PC-3 (cell line): Measurements from ENCODE around the gene ZBTB46. TPM values are rescaled to one million over a fixed set of nuclear protein-coding genes. Genes with fewer than 3 reads are reported as not detected.

Experiments
- ATAC-seq: fragments of 200-7000 bp; cut with Tn5 transposase; 2 replicates; pipeline ENCODE4 v1.9.1; 2020; ENCODE audit warnings: mild to moderate bottlenecking, moderate library complexity
- BruUV-seq: library from RNA; stranded (reverse); fragments of 400-500 nt; replicated peaks from 2 replicates; lab custom pipeline; 2021; lab: Mats Ljungman, UMichigan
- CTCF ChIA-PET: fragments of 300-600 bp; sonication (Branson Sonifier 250); formaldehyde crosslinking; loops from one replicate; lab custom pipeline; 2022; ENCODE audit warnings: antibody characterized with exemption; lab: Charles Lee
- POLR2A ChIA-PET: fragments of 300-600 bp; sonication (Branson Sonifier 250); formaldehyde crosslinking; loops from one replicate; lab custom pipeline; 2022; ENCODE audit warnings: antibody characterized with exemption; ENCODE audit not compliant: unreplicated experiment; lab: Charles Lee
- DNase-seq: peaks from one replicate; pipeline ENCODE4 v3.0.0-alpha.2; 2015
- H2AFZ ChIP-seq: fragments of 300-600 bp; sonication (generic); 2 replicates; pipeline ENCODE4 v1.6.0; 2016; ENCODE audit warnings: antibody characterized with exemption, low read length
- H3F3A ChIP-seq: fragments of 300-600 bp; sonication (generic); one replicate; pipeline ENCODE4 v1.6.0; 2017; ENCODE audit warnings: antibody characterized with exemption, low read length, control low read depth, mild to moderate bottlenecking; ENCODE audit not compliant: unreplicated experiment
- H3K27ac ChIP-seq: fragments of 300-600 bp; sonication (generic); 2 replicates; pipeline ENCODE4 v1.5.1; 2016; ENCODE audit warnings: mild to moderate bottlenecking, low read length
- H3K27me3 ChIP-seq: fragments of 300-600 bp; sonication (generic); 2 replicates; pipeline ENCODE4 v1.6.1; 2016; ENCODE audit warnings: low read length, mixed read lengths
- H3K36me3 ChIP-seq: fragments of 300-600 bp; sonication (generic); 2 replicates; pipeline ENCODE4 v1.6.1; 2016; ENCODE audit warnings: low read depth, mixed run types, low read length, mixed read lengths
- H3K4me1 ChIP-seq: fragments of 300-600 bp; sonication (generic); 2 replicates; pipeline ENCODE4 v1.5.1; 2016; ENCODE audit warnings: low read length; ENCODE audit not compliant: insufficient read depth
- H3K4me2 ChIP-seq: fragments of 300-600 bp; sonication (generic); 2 replicates; pipeline ENCODE4 v1.6.0; 2016; ENCODE audit warnings: low read length
- H3K4me3 ChIP-seq: fragments of 300-600 bp; sonication (generic); 2 replicates; pipeline ENCODE4 v1.5.1; 2016; ENCODE audit warnings: mild to moderate bottlenecking, low read length, mixed read lengths
- H3K79me2 ChIP-seq: fragments of 300-600 bp; sonication (generic); 2 replicates; pipeline ENCODE4 v1.6.1; 2017; ENCODE audit warnings: low read length, mixed read lengths
- H3K9ac ChIP-seq: fragments of 300-600 bp; sonication (generic); 2 replicates; pipeline ENCODE4 v1.6.0; 2016; ENCODE audit warnings: mild to moderate bottlenecking, low read length
- H3K9me2 ChIP-seq: fragments of 300-600 bp; sonication (generic); replicated peaks from 2 replicates; pipeline ENCODE4 v1.6.1; 2016; ENCODE audit warnings: mixed run types, low read length, mixed read lengths
- H3K9me3 ChIP-seq: fragments of 300-600 bp; sonication (generic); 2 replicates; pipeline ENCODE4 v1.6.1; 2016; ENCODE audit warnings: low read length, mixed read lengths
- H4K20me1 ChIP-seq: fragments of 300-600 bp; sonication (generic); 2 replicates; pipeline ENCODE4 v1.6.1; 2016; ENCODE audit warnings: low read length, mixed read lengths
- CTCF ChIP-seq: fragments of 300-600 bp; sonication (generic); conservative IDR thresholded peaks from 2 replicates; pipeline ENCODE4 v1.5.1; 2017; ENCODE audit warnings: antibody characterized with exemption, low read depth, mild to moderate bottlenecking, low read length
- EZH2 ChIP-seq: fragments of 300-600 bp; sonication (generic); IDR thresholded peaks from one replicate; pipeline ENCODE4 v1.6.1; 2017; ENCODE audit warnings: antibody characterized with exemption, mild to moderate bottlenecking, low read length; ENCODE audit not compliant: unreplicated experiment
- EZH2phosphoT487 ChIP-seq: fragments of 300-600 bp; sonication (generic); IDR thresholded peaks from 2 replicates; pipeline ENCODE4 v1.6.1; 2018; ENCODE audit warnings: mild to moderate bottlenecking, antibody characterized with exemption, low read length, borderline replicate concordance
- intact Hi-C: fragments of 100-400 bp; cut with micrococcal nuclease; formaldehyde crosslinking; loops from 2 replicates; pipeline ENCODE4 v1.9.0; 2023
- total RNA-seq: library from RNA; depleted of rRNA; stranded (reverse); fragments of >200 nt; gene quantifications from 2 replicates; pipeline ENCODE4 v1.2.3, GENCODE V29; 2014

Gene ZBTB46
- total RNA-seq, 1 experiment from 2014 or later, result 7.3 TPM

- Histone ChIP-seq H3F3A (no peaks in the 10 kb centered on the region), H3K79me2 (no peaks in the 10 kb centered on the region), H3K9me3 (no peaks in the 10 kb centered on the region), H3K9ac (no peak overlapping the region), H3K27ac (no peak overlapping the region), H3K4me2 (no peak overlapping the region), H2AFZ (no peak overlapping the region), H4K20me1 (no peaks in the 10 kb centered on the region), H3K4me1 (no peaks in the 10 kb centered on the region), H3K4me3 (no peak overlapping the region), H3K36me3 (no peaks in the 10 kb centered on the region), H3K27me3 (no peaks in the 10 kb centered on the region), H3K9me2 (no peaks in the 10 kb centered on the region)
- TF ChIP-seq CTCF (no peak), EZH2 (no peak), EZH2phosphoT487 (no peak)
- no TSS peak for BruUV-seq
- intact Hi-C loops, result loop anchor here (5.0 kb wide), 1 partner anchor 250 kb away; the partner anchor contains the start of gene PTK6
- ChIA-PET POLR2A (no interaction called here), CTCF (interaction anchor here (0.6 kb wide), 1 partner anchor 160 kb away, joined by 4 read pairs; the partner anchor contains the start of gene GMEB2)
- ATAC-seq (no peak), DNase-seq (no peak)
Measured at GRCh38 chr20:63787302-63787701, 43.8 kb downstream of the ZBTB46 start.

GRCh38 chr20:63785691-63786131 lies 45.4 kb downstream of the ZBTB46 start:
- Histone ChIP-seq H3K4me3 (no peak overlapping the region), H3F3A (no peaks in the 10 kb centered on the region), H4K20me1 (no peaks in the 10 kb centered on the region), H2AFZ (no peak overlapping the region), H3K4me2 (no peak overlapping the region), H3K79me2 (no peaks in the 10 kb centered on the region), H3K9me2 (no peaks in the 10 kb centered on the region), H3K9me3 (no peaks in the 10 kb centered on the region), H3K27ac (no peak overlapping the region), H3K9ac (no peak overlapping the region), H3K27me3 (no peaks in the 10 kb centered on the region), H3K36me3 (no peaks in the 10 kb centered on the region), H3K4me1 (no peaks in the 10 kb centered on the region)
- DNase-seq (no peak), ATAC-seq (no peak)
- intact Hi-C loops, result loop anchor here (5.0 kb wide), 1 partner anchor 248 kb away; the partner anchor contains the start of gene PTK6
- TF ChIP-seq EZH2 (no peak), EZH2phosphoT487 (no peak), CTCF (no peak)
- CTCF ChIA-PET, result interaction anchor here (0.5 to 0.7 kb wide), 3 partner anchors 12 to 45 kb away, joined by 3 to 7 read pairs (median 5); no protein-coding TSS in a partner anchor
- BruUV-seq, result no TSS peak
- POLR2A ChIA-PET, result no interaction called here

- no peak for DNase-seq
- no peaks in the 10 kb centered on the region for H4K20me1 ChIP-seq
- no peak overlapping the region for H2AFZ ChIP-seq
- H3K4me1 ChIP-seq, result no peaks in the 10 kb centered on the region
- POLR2A ChIA-PET, result no interaction called here
- H3K4me3 ChIP-seq, result no peak overlapping the region
- intact Hi-C loops, result loop anchor here (5.0 kb wide), 1 partner anchor 77 kb away; the partner anchor contains the start of genes ARFRP1 and ZGPAT
- H3K9me2 ChIP-seq, result no peaks in the 10 kb centered on the region
- TF ChIP-seq EZH2 (no peak), EZH2phosphoT487 (no peak), CTCF (no peak)
- no peak for ATAC-seq
- BruUV-seq, result no TSS peak
- no peaks in the 10 kb centered on the region for H3K27me3 ChIP-seq
- no peaks in the 10 kb centered on the region for H3K9me3 ChIP-seq
- no peaks in the 10 kb centered on the region for H3K36me3 ChIP-seq
- no peaks in the 10 kb centered on the region for H3F3A ChIP-seq
- H3K79me2 ChIP-seq, result no peaks in the 10 kb centered on the region
- CTCF ChIA-PET, result interaction anchor here (0.5 kb wide), 1 partner anchor 11 kb away, joined by 3 read pairs; no protein-coding TSS in a partner anchor
- H3K27ac ChIP-seq, result no peak overlapping the region
- no peak overlapping the region for H3K9ac ChIP-seq
- no peak overlapping the region for H3K4me2 ChIP-seq
Measured at GRCh38 chr20:63783970-63784369, 47.1 kb downstream of the ZBTB46 start.
